HG03103 (cell line): ENCODE results near the gene SLC2A13.
A peak's percentile ranks its signal among the peaks of the same experiment; 100 is the strongest.
"Not testable (repeated sequence)": the region's sequence is repeated elsewhere in the genome, so short reads cannot be mapped to it uniquely, and the experiment has no call there.

Experiments
- ATAC-seq: cut with Tn5 transposase; IDR thresholded peaks from one replicate; pipeline ENCODE4 v1.9.1; 2021; ENCODE audit warnings: low read depth; ENCODE audit not compliant: unreplicated experiment

The SLC2A13 gene

GRCh38 chr12:40044396-40044795, 61.5 kb downstream of the SLC2A13 start:
- ATAC-seq: no peak

GRCh38 chr12:40039598-40039997, 66.3 kb downstream of the SLC2A13 start:
- no peak for ATAC-seq

- ATAC-seq: no peak
Observed at GRCh38 chr12:40038619-40039018, 67.3 kb downstream of the SLC2A13 start.

DNA sequence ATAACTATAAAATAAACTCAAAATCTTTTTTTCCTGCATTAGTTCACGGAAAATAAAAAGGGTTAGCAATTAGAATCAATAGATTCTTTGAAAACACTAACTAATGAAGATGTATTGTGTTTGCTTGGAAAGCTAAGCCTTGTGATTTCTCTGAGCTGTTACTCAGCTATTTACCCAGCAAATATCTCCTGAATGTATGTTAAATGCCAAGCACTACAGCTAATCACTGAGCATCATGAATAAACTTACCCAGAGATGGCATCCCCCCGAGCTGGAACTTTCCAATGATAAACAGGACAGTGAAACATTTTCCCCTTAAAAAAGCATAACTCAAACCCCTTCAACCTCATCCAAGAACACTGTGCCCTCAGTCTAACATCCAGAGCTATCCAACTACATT, 71.2 kb downstream of the SLC2A13 start:
- no peak for ATAC-seq

- ATAC-seq: no peak
Observed at GRCh38 chr12:40034156-40034555, 71.7 kb downstream of the SLC2A13 start.

DNA sequence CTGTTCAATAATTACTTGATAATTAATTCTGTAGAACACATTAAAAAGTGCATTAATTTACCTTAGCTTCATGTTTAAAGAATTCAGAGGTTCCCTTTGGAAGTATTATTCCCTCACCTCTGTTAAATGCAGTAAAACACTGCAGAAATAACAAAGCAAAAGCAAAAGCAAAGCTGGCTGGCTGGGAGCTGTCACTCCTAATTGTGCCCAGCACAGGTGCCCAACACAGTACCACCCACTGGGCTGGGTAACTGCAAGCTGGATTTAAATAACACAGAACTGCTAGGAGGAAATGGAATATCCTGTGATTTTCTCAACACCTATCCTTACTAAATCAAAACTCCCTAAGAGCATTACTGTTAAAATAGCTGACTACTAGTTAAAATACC, 72.6 kb downstream of the SLC2A13 start:
- ATAC-seq: no peak

DNA sequence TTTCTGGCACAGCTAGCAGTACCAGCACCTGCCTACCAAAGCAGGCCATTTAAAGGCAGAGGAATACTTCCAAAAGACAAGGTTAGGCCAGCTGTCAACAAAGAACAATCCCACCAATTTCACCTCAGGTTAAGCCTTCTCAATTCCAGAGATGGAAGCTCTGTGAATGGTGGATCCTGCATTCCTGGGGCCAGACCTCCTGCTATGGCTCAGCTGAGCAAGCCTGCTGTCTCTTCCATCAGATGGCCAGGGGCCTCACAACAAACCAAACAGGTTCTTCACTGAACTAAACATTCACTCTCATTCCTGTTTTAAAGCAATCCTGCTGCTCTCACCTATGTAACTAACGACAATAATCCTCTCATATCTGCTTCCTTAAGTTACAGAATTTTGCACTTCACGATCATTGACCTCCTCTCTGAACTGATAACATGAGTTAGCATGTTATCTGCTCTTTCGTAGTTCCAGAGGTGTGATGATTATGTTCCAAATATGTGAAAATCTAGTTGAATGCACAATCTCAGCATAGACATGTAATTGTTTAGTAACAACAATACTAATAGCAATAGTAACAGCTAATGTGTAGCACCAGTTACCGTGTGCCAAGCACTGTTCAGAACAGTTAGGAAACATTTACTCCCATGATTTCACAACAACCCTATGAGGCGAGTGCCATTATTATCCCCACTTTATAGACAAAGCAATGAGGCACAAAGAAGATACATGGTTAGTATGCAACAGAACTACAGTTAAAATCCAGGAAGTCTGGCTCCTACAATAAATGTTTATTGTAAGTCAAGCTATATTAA, 73.2 kb downstream of the SLC2A13 start:
- no peak for ATAC-seq

DNA sequence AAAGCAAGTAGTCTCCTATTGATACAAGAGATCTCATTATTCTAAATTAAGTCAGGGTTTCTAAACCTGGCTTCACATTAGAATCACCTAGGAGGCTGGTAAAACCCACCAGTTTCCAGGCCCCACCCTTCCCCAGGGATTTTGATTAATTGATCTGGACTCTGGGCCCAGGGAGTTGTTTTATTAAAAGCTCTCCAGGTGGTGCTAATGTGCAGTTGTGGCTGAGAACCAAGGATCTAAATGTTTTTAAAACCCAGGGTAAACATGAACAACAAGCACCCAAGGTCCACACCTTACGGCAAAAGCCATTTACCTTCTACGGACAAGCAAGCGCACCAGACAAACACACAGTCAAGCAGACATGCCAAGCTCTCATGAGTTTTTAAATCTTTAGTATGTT, 73.9 kb downstream of the SLC2A13 start:
- no peak for ATAC-seq

GRCh38 chr12:40030970-40031369, 74.9 kb downstream of the SLC2A13 start:
- not testable (repeated sequence) for ATAC-seq

- ATAC-seq: no peak
Observed at GRCh38 chr12:40028296-40028695, 77.6 kb downstream of the SLC2A13 start.

GRCh38 chr12:40022850-40023249, 83.0 kb downstream of the SLC2A13 start:
- no peak for ATAC-seq

GRCh38 chr12:40020261-40020691, 85.6 kb downstream of the SLC2A13 start:
- no peak for ATAC-seq

DNA sequence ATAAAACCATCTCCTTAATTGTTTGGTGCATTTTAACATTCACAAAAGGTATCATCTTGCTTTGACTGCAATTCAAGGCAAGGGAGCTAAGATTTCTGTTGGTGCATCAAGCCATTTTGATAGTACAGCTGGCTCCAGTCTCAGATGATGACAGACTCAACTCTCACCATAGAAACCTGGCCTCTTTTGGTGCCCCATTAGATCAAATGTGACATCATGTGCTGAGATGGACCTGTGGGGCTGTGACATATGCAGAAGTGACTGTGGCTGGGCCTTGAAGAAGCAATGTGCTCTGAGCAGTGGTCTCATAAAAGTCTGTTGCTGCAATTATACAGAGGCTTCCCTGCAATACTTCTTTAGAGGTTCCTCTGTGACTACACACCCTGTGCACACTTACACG, 88.4 kb downstream of the SLC2A13 start:
- no peak for ATAC-seq

DNA sequence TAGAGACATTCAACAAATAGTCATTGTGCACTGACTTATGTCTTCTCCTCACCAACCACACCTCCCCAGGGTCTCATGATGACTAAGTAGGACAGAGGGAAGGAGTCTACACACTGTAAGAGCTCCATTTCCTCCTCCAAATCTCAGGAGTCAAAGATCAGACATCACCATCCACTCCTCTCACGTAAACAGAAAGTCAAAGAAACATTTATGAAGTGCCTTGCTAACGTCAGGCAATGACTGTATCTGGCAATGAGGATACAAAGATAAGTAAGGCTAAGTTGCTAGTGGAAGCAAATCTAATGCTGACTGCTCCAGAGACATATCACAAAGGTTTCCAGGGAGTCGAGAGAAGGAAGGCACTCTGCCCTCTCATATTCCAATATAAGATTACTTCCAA, 88.9 kb downstream of the SLC2A13 start:
- no peak for ATAC-seq

- ATAC-seq: no peak
Observed at GRCh38 chr12:40015881-40016280, 90.0 kb downstream of the SLC2A13 start.

- ATAC-seq: no peak
Observed at GRCh38 chr12:40015345-40015744, 90.5 kb downstream of the SLC2A13 start.

DNA sequence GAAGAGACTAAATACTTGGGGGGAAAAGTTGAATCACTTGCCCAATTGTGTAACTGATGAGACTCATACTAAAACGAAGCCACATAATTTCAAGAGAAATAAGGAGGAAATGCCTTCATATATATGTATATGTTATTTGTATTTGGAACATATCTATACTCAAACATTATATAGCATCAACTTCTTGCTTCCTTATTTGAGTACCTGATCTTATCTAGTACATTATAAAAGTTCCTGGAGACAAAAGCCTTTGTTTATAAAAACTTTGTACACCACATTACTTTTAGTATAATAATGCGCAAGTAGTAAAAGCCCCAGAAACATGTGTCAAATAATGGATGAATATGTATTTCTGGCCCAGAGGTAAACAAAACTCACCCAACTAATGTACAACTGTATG, 92.0 kb downstream of the SLC2A13 start:
- no peak for ATAC-seq

GRCh38 chr12:40013292-40013691, 92.6 kb downstream of the SLC2A13 start:
- ATAC-seq: no peak

DNA sequence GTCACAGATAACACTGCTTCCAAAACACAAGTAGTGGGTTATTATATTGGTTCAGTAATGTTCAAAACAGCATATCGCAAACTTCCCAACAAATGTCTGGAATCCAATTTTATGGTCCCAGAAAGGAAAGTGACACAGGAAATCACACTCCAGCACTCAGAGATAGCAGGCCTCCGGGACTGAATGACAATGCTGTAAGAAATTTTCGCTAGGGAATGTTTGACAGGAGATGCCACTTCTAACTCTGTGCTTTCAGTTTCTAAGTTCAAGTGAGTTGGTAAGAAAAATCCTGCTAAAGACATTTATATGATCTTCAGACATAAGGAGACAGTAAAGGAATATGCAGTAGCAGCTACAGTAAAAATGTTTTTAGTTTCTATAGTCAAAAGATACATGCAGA, 93.2 kb downstream of the SLC2A13 start:
- ATAC-seq: no peak

GRCh38 chr12:40011775-40012129, 94.1 kb downstream of the SLC2A13 start:
- ATAC-seq: no peak

GRCh38 chr12:40010899-40011774, 94.7 kb downstream of the SLC2A13 start:
- ATAC-seq: peak; percentile 93
